ENCODE measurements around the gene FAM89A. TPM values are rescaled to one million over a fixed set of nuclear protein-coding genes. Genes with fewer than 3 reads are reported as not detected.
A peak's percentile ranks its signal among the peaks of the same experiment; 100 is the strongest.

FAM89A gene
- total RNA-seq, 1 experiment from 2014 or later, result 1.5 TPM

GRCh38 chr1:230977761-230978490, 62.1 kb downstream of the FAM89A start:
- Histone ChIP-seq H2BK20ac (ENCODE audit: low read depth, low read length, poor library complexity, severe bottlenecking) (no peak overlapping the region), H3K14ac (ENCODE audit: insufficient read depth, low read length) (no peak overlapping the region), H4K91ac (ENCODE audit: insufficient read length, low read depth, low read length) (no peak overlapping the region), H4K20me1 (ENCODE audit: control insufficient read depth, insufficient read depth, insufficient read length) (no peaks in the 10 kb centered on the region), H4K5ac (ENCODE audit: insufficient read length, low read depth, low read length) (no peak overlapping the region), H3K27ac (ENCODE audit: insufficient read length, low read depth, low read length) (no peak overlapping the region), H3K4me2 (ENCODE audit: insufficient read depth, insufficient read length, low read length) (peak overlapping the region; percentile 61), H3K18ac (ENCODE audit: insufficient read length, low read depth, low read length) (no peak overlapping the region), H2AK5ac (ENCODE audit: insufficient read length, low read length) (no peak overlapping the region), H2AFZ (ENCODE audit: low read length) (no peak overlapping the region), H3K9me3 (ENCODE audit: control insufficient read depth, low read depth, low read length) (no peaks in the 10 kb centered on the region), H3K27me3 (ENCODE audit: insufficient read depth, low read length) (peaks cover 23% of the 10 kb centered on the region), H3K23ac (ENCODE audit: insufficient read length, low read depth, low read length) (no peak overlapping the region), H2BK120ac (ENCODE audit: low read depth, low read length, poor library complexity, severe bottlenecking) (no peak overlapping the region), H3K79me1 (ENCODE audit: insufficient read depth, low read depth, low read length, poor library complexity, severe bottlenecking) (no peaks in the 10 kb centered on the region), H3K79me2 (ENCODE audit: insufficient read depth, low read length) (no peaks in the 10 kb centered on the region), H4K8ac (replicated peaks; ENCODE audit: insufficient read length, low read depth, low read length) (no peak overlapping the region), H2BK15ac (ENCODE audit: low read depth, low read length) (no peak overlapping the region), H2BK12ac (ENCODE audit: insufficient read length, low read depth, low read length) (no peak overlapping the region), H2BK5ac (ENCODE audit: insufficient read length, low read length) (no peak overlapping the region), H3T11ph (ENCODE audit: low read length) (no peak overlapping the region), H3K4ac (ENCODE audit: low read depth, low read length) (no peak overlapping the region), H3K4me1 (ENCODE audit: insufficient read depth, low read length) (no peaks in the 10 kb centered on the region), H3K56ac (ENCODE audit: insufficient read length, low read depth, low read length) (no peak overlapping the region), H3K23me2 (ENCODE audit: insufficient read length, low read depth, low read length, poor library complexity, severe bottlenecking) (peaks cover 9% of the 10 kb centered on the region), H3K9ac (ENCODE audit: extremely low read depth, insufficient read length, low read length) (peak overlapping the region; percentile 26)
- WGBS (ENCODE audit: extremely low coverage, insufficient read length, low lambda C conversion rate), result no CpG with 5 or more reads among the region's 52 CpGs
- no peak overlapping the region for H3K27ac Mint-ChIP-seq
- peak overlapping the region; percentile 77 to 88 for H3K4me3 Mint-ChIP-seq
- DNase-seq, result peak; percentile 37
- H3K4me1 Mint-ChIP-seq, result peaks cover 15 to 16% of the 10 kb centered on the region in 2 experiments
- H3K27me3 Mint-ChIP-seq (ENCODE audit: low read depth), result peaks cover 26% of the 10 kb centered on the region
- no peaks in the 10 kb centered on the region for H3K9me3 Mint-ChIP-seq
- H3K36me3 Mint-ChIP-seq (ENCODE audit: insufficient read depth in 1 of 3, low read depth in 3 of 3), result peaks cover 0 to 2% (median 0%) of the 10 kb centered on the region in 3 experiments; a peak in 1 of 7 replicates
- TF ChIP-seq CTCF (conservative IDR thresholded peaks at IDR 0.05), result no peak
